CD4-positive, alpha-beta memory T cell (primary cell): ENCODE measurements around the gene GLRA3. TPM values are rescaled to one million over a fixed set of nuclear protein-coding genes. Genes with fewer than 3 reads are reported as not detected.
A peak's percentile ranks its signal among the peaks of the same experiment; 100 is the strongest.
"Not testable (repeated sequence)": the region's sequence is repeated elsewhere in the genome, so short reads cannot be mapped to it uniquely, and the experiment has no call there.

Experiments
- CTCF ChIA-PET: fragments of 350-600 bp; sonication (Branson Sonifier 250); formaldehyde crosslinking; loops from one replicate; lab custom pipeline; 2021; ENCODE audit warnings: inconsistent platforms; ENCODE audit not compliant: partially characterized antibody; lab: Charles Lee
- POLR2A ChIA-PET: fragments of 350-600 bp; sonication (Branson Sonifier 250); formaldehyde crosslinking; loops from one replicate; lab custom pipeline; 2021; ENCODE audit not compliant: partially characterized antibody; lab: Charles Lee
- DNase-seq, 5 donors: peaks; one replicate each; pipeline versions ENCODE4 v3.0.0 to v3.0.0-alpha.2; 2020 to 2022; ENCODE audit warnings: mixed read lengths in 1 of 5
- H3K27ac ChIP-seq: one replicate; pipeline ENCODE4 v1.7.0; 2013; ENCODE audit warnings: low read depth, low read length
- H3K27me3 ChIP-seq: 2 replicates; pipeline ENCODE4 v1.7.0; 2013; ENCODE audit warnings: mild to moderate bottlenecking, low read length, moderate library complexity; ENCODE audit not compliant: insufficient read depth
- H3K36me3 ChIP-seq: 2 replicates; pipeline ENCODE4 v1.7.0; 2013; ENCODE audit warnings: mild to moderate bottlenecking, low read length, moderate library complexity; ENCODE audit not compliant: insufficient read depth
- H3K4me1 ChIP-seq: 2 replicates; pipeline ENCODE4 v1.7.0; 2013; ENCODE audit warnings: mild to moderate bottlenecking, low read length, moderate library complexity; ENCODE audit not compliant: insufficient read depth
- H3K4me3 ChIP-seq, 2 donors: one replicate each; pipeline ENCODE4 v1.7.0; 2013; ENCODE audit warnings: low read length in 2 of 2, mild to moderate bottlenecking in 1 of 2
- H3K9me3 ChIP-seq, 2 donors: one replicate each; pipeline ENCODE4 v1.7.0; 2013; ENCODE audit warnings: low read length in 2 of 2, control low read depth in 1 of 2; ENCODE audit not compliant: control insufficient read depth in 1 of 2
- H3K27ac Mint-ChIP-seq, 7 donors: one replicate each; pipeline ENCODE4 v1.8.0; 2020 to 2021; ENCODE audit warnings: mixed read lengths in 7 of 7, mild to moderate bottlenecking in 6 of 7, inconsistent platforms in 3 of 7, moderate library complexity in 3 of 7
- H3K27me3 Mint-ChIP-seq, 2 donors: one replicate each; pipeline ENCODE4 v1.8.0; 2020 to 2021; ENCODE audit warnings: mixed read lengths in 2 of 2
- H3K36me3 Mint-ChIP-seq, 2 donors: one replicate each; pipeline ENCODE4 v1.8.0; 2020 to 2021; ENCODE audit warnings: mixed read lengths in 2 of 2, inconsistent platforms in 1 of 2, mild to moderate bottlenecking in 1 of 2
- H3K4me1 Mint-ChIP-seq, 4 donors: one replicate each; pipeline ENCODE4 v1.8.0; 2020 to 2021; ENCODE audit warnings: mixed read lengths in 4 of 4, mild to moderate bottlenecking in 1 of 4
- H3K4me3 Mint-ChIP-seq, 8 donors: one replicate each; pipeline ENCODE4 v1.8.0; 2020 to 2021; ENCODE audit warnings: mixed read lengths in 8 of 8, mild to moderate bottlenecking in 7 of 8, moderate library complexity in 6 of 8, inconsistent platforms in 3 of 8
- H3K9me3 Mint-ChIP-seq, 8 donors: one replicate each; pipeline ENCODE4 v1.8.0; 2020 to 2021; ENCODE audit warnings: mixed read lengths in 8 of 8, mild to moderate bottlenecking in 5 of 8, inconsistent platforms in 3 of 8, moderate library complexity in 1 of 8
- intact Hi-C: fragments of 100-400 bp; cut with micrococcal nuclease; formaldehyde crosslinking; loops from one replicate; pipeline ENCODE4 v1.15.1; 2023
- polyA plus RNA-seq, 2 donors: library from polyadenylated mRNA; unstranded; fragments of 300-500 nt; fragmentation: Illumina TruSeq; gene quantifications; one replicate each; pipeline ENCODE4 v1.2.3, GENCODE V29; 2021
- total RNA-seq, 2 experiments: library from RNA; stranded (reverse); gene quantifications; one replicate each; pipeline ENCODE4 v1.2.3, GENCODE V29; 2021

GLRA3 gene
- total RNA-seq (not detected), polyA plus RNA-seq (not detected)

GRCh38 chr4:174828845-174829701, at the start of gene GLRA3:
Gene GLRA3, minus strand, starts transcription at chr4:174829247. Its CDS starts 436 bp downstream, at chr4:174828811.
- Mint-ChIP-seq H3K4me1 (peaks cover 0 to 8% (median 3%) of the 10 kb centered on the region in 4 donors), H3K36me3 (no peaks in the 10 kb centered on the region), H3K9me3 (peaks cover under 1 to 8% (median 5%) of the 10 kb centered on the region in 8 donors), H3K27me3 (peaks cover 3 to 4% of the 10 kb centered on the region in 2 donors), H3K27ac (no peak within 1 kb of the TSS), H3K4me3 (peak within 1 kb of the TSS in 6 of 8 donors; percentile 32 to 67 (median 54))
- Histone ChIP-seq H3K9me3 (no peaks in the 10 kb centered on the region), H3K27ac (no peak within 1 kb of the TSS), H3K4me3 (no peak within 1 kb of the TSS), H3K4me1 (no peaks in the 10 kb centered on the region), H3K36me3 (no peaks in the 10 kb centered on the region), H3K27me3 (no peaks in the 10 kb centered on the region)
- CTCF ChIA-PET, result no interaction called here
- intact Hi-C loops, result no loop called here
- POLR2A ChIA-PET, result no interaction called here
- DNase-seq, result no peak

GRCh38 chr4:174874898-174875297, 45.9 kb upstream of the GLRA3 start:
- Mint-ChIP-seq H3K9me3 (peaks cover 0 to 5% (median 1%) of the 10 kb centered on the region in 8 donors), H3K4me1 (no peaks in the 10 kb centered on the region), H3K36me3 (no peaks in the 10 kb centered on the region), H3K4me3 (no peak overlapping the region), H3K27ac (no peak overlapping the region), H3K27me3 (no peaks in the 10 kb centered on the region)
- Histone ChIP-seq H3K27ac (no peak overlapping the region), H3K9me3 (no peaks in the 10 kb centered on the region), H3K27me3 (no peaks in the 10 kb centered on the region), H3K4me3 (no peak overlapping the region), H3K36me3 (no peaks in the 10 kb centered on the region), H3K4me1 (no peaks in the 10 kb centered on the region)
- CTCF ChIA-PET, result no interaction called here
- POLR2A ChIA-PET, result no interaction called here
- intact Hi-C loops, result no loop called here
- DNase-seq, result no peak

GRCh38 chr4:174873931-174874330, 44.9 kb upstream of the GLRA3 start:
- Histone ChIP-seq H3K9me3 (no peaks in the 10 kb centered on the region), H3K27me3 (no peaks in the 10 kb centered on the region), H3K27ac (no peak overlapping the region), H3K4me3 (no peak overlapping the region), H3K36me3 (no peaks in the 10 kb centered on the region), H3K4me1 (no peaks in the 10 kb centered on the region)
- Mint-ChIP-seq H3K4me1 (no peaks in the 10 kb centered on the region), H3K27me3 (no peaks in the 10 kb centered on the region), H3K27ac (no peak overlapping the region), H3K9me3 (peaks cover 0 to 5% (median 1%) of the 10 kb centered on the region in 8 donors), H3K4me3 (no peak overlapping the region), H3K36me3 (no peaks in the 10 kb centered on the region)
- no peak for DNase-seq
- ChIA-PET CTCF (no interaction called here), POLR2A (no interaction called here)
- intact Hi-C loops, result no loop called here

- DNase-seq, H3K4me1 Mint-ChIP-seq, H3K4me3 ChIP-seq, H3K36me3 ChIP-seq, H3K9me3 Mint-ChIP-seq, H3K4me1 ChIP-seq, H3K27ac Mint-ChIP-seq, H3K9me3 ChIP-seq, H3K4me3 Mint-ChIP-seq, CTCF ChIA-PET, POLR2A ChIA-PET, H3K36me3 Mint-ChIP-seq, H3K27me3 ChIP-seq, H3K27me3 Mint-ChIP-seq, H3K27ac ChIP-seq, intact Hi-C loops: not testable (repeated sequence)
Measured at GRCh38 chr4:174873146-174873545, 44.1 kb upstream of the GLRA3 start.

- Histone ChIP-seq H3K4me3 (no peak overlapping the region), H3K4me1 (no peaks in the 10 kb centered on the region), H3K27ac (no peak overlapping the region), H3K36me3 (no peaks in the 10 kb centered on the region), H3K27me3 (no peaks in the 10 kb centered on the region), H3K9me3 (no peaks in the 10 kb centered on the region)
- ChIA-PET CTCF (no interaction called here), POLR2A (no interaction called here)
- no peak for DNase-seq
- Mint-ChIP-seq H3K36me3 (no peaks in the 10 kb centered on the region), H3K4me1 (no peaks in the 10 kb centered on the region), H3K4me3 (no peak overlapping the region), H3K27ac (no peak overlapping the region), H3K9me3 (peaks cover 0 to 9% (median 3%) of the 10 kb centered on the region in 8 donors), H3K27me3 (no peaks in the 10 kb centered on the region)
- intact Hi-C loops, result no loop called here
Measured at GRCh38 chr4:174871407-174871806, 42.4 kb upstream of the GLRA3 start.

GRCh38 chr4:174870311-174870710, 41.3 kb upstream of the GLRA3 start:
- no peaks in the 10 kb centered on the region for H3K9me3 ChIP-seq
- H3K4me3 Mint-ChIP-seq, result no peak overlapping the region
- no peak overlapping the region for H3K27ac Mint-ChIP-seq
- H3K27me3 ChIP-seq, result no peaks in the 10 kb centered on the region
- H3K27me3 Mint-ChIP-seq, result no peaks in the 10 kb centered on the region
- H3K4me1 ChIP-seq, result no peaks in the 10 kb centered on the region
- no peaks in the 10 kb centered on the region for H3K36me3 ChIP-seq
- POLR2A ChIA-PET, result no interaction called here
- no peak overlapping the region for H3K27ac ChIP-seq
- DNase-seq, result no peak
- CTCF ChIA-PET, result no interaction called here
- intact Hi-C loops, result no loop called here
- H3K36me3 Mint-ChIP-seq, result no peaks in the 10 kb centered on the region
- no peak overlapping the region for H3K4me3 ChIP-seq
- H3K4me1 Mint-ChIP-seq, result no peaks in the 10 kb centered on the region
- H3K9me3 Mint-ChIP-seq, result peaks cover 0 to 12% (median 4%) of the 10 kb centered on the region in 8 donors

GRCh38 chr4:174869339-174869738, 40.3 kb upstream of the GLRA3 start:
- Mint-ChIP-seq H3K9me3 (peaks cover 0 to 12% (median 4%) of the 10 kb centered on the region in 8 donors), H3K4me1 (no peaks in the 10 kb centered on the region), H3K27me3 (no peaks in the 10 kb centered on the region), H3K27ac (no peak overlapping the region), H3K4me3 (no peak overlapping the region), H3K36me3 (no peaks in the 10 kb centered on the region)
- H3K9me3 ChIP-seq, result no peaks in the 10 kb centered on the region
- no peak overlapping the region for H3K27ac ChIP-seq
- CTCF ChIA-PET, result no interaction called here
- no peak overlapping the region for H3K4me3 ChIP-seq
- intact Hi-C loops, result no loop called here
- no peaks in the 10 kb centered on the region for H3K36me3 ChIP-seq
- POLR2A ChIA-PET, result no interaction called here
- H3K27me3 ChIP-seq, result no peaks in the 10 kb centered on the region
- DNase-seq, result no peak
- H3K4me1 ChIP-seq, result no peaks in the 10 kb centered on the region
